HEK293 (cell line): ENCODE measurements around the gene CXCL17.

Experiments used
- EGR2 ChIP-seq: fragments of 450-650 bp; formaldehyde crosslinking; IDR thresholded peaks from 2 replicates; pipeline ENCODE4 v1.5.1; 2016; ENCODE audit warnings: low read depth, missing biosample characterization, missing genetic modification characterization
- FEZF1 ChIP-seq: fragments of 450-650 bp; formaldehyde crosslinking; IDR thresholded peaks from 2 replicates; pipeline ENCODE4 v1.5.1; 2016; ENCODE audit warnings: missing biosample characterization, missing genetic modification characterization
- GLI2 ChIP-seq: fragments of 450-650 bp; formaldehyde crosslinking; IDR thresholded peaks from 2 replicates; pipeline ENCODE4; 2017; ENCODE audit warnings: missing biosample characterization, missing genetic modification characterization, low read depth, borderline replicate concordance
- GLIS2 ChIP-seq: fragments of 450-650 bp; formaldehyde crosslinking; IDR thresholded peaks from 2 replicates; pipeline ENCODE4 v1.5.1; 2016; ENCODE audit warnings: missing biosample characterization, missing genetic modification characterization
- IKZF3 ChIP-seq: fragments of 450-650 bp; IDR thresholded peaks from 2 replicates; pipeline ENCODE4 v1.5.0; 2018; ENCODE audit warnings: missing biosample characterization, mild to moderate bottlenecking, missing genetic modification characterization, moderate library complexity
- KLF16 ChIP-seq: fragments of 450-650 bp; formaldehyde crosslinking; IDR thresholded peaks from 2 replicates; pipeline ENCODE4 v1.5.1; 2017; ENCODE audit warnings: missing biosample characterization, missing genetic modification characterization
- OVOL3 ChIP-seq: fragments of 450-650 bp; formaldehyde crosslinking; IDR thresholded peaks from 2 replicates; pipeline ENCODE4 v1.5.1; 2016; ENCODE audit warnings: missing biosample characterization, missing genetic modification characterization
- SCRT1 ChIP-seq: fragments of 450-650 bp; formaldehyde crosslinking; IDR thresholded peaks from 2 replicates; pipeline ENCODE4 v1.5.1; 2016; ENCODE audit warnings: missing biosample characterization, missing genetic modification characterization, borderline replicate concordance
- ZBTB21 ChIP-seq: fragments of 450-650 bp; formaldehyde crosslinking; IDR thresholded peaks from 2 replicates; pipeline ENCODE4 v1.5.1; 2017; ENCODE audit warnings: missing biosample characterization, missing genetic modification characterization
- ZBTB26 ChIP-seq: fragments of 450-650 bp; formaldehyde crosslinking; optimal IDR thresholded peaks from 2 replicates; pipeline ENCODE3; 2016; ENCODE audit warnings: missing biosample characterization, mild to moderate bottlenecking, missing genetic modification characterization
- ZFHX2 ChIP-seq: fragments of 450-650 bp; formaldehyde crosslinking; conservative IDR thresholded peaks from 2 replicates; pipeline ENCODE4 v1.5.1; 2016; ENCODE audit warnings: missing biosample characterization, missing genetic modification characterization
- ZFP41 ChIP-seq: fragments of 450-650 bp; formaldehyde crosslinking; IDR thresholded peaks from 2 replicates; pipeline ENCODE4 v1.5.1; 2016; ENCODE audit warnings: missing biosample characterization, missing genetic modification characterization, borderline replicate concordance
- ZNF10 ChIP-seq: fragments of 450-650 bp; formaldehyde crosslinking; IDR thresholded peaks from 2 replicates; pipeline ENCODE4 v1.5.1; 2017; ENCODE audit warnings: missing biosample characterization, missing genetic modification characterization
- ZNF121 ChIP-seq: fragments of 450-650 bp; formaldehyde crosslinking; IDR thresholded peaks from 2 replicates; pipeline ENCODE4 v1.5.1; 2016; ENCODE audit warnings: missing biosample characterization, missing genetic modification characterization
- ZNF140 ChIP-seq: fragments of 450-650 bp; formaldehyde crosslinking; IDR thresholded peaks from 2 replicates; pipeline ENCODE4 v1.5.1; 2016; ENCODE audit warnings: missing biosample characterization, missing genetic modification characterization
- ZNF18 ChIP-seq: fragments of 450-650 bp; formaldehyde crosslinking; IDR thresholded peaks from 2 replicates; pipeline ENCODE4 v1.5.1; 2016; ENCODE audit warnings: missing biosample characterization, missing genetic modification characterization
- ZNF223 ChIP-seq: fragments of 450-650 bp; formaldehyde crosslinking; IDR thresholded peaks from 2 replicates; pipeline ENCODE4 v1.5.1; 2016; ENCODE audit warnings: missing biosample characterization, missing genetic modification characterization
- ZNF239 ChIP-seq: fragments of 450-650 bp; formaldehyde crosslinking; IDR thresholded peaks from 2 replicates; pipeline ENCODE4 v1.5.1; 2016; ENCODE audit warnings: missing biosample characterization, missing genetic modification characterization
- ZNF24 ChIP-seq: fragments of 450-650 bp; formaldehyde crosslinking; IDR thresholded peaks from 2 replicates; pipeline ENCODE4 v1.5.1; 2016; ENCODE audit warnings: missing biosample characterization, missing genetic modification characterization
- ZNF248 ChIP-seq: fragments of 450-650 bp; formaldehyde crosslinking; IDR thresholded peaks from 2 replicates; pipeline ENCODE4 v1.5.1; 2017; ENCODE audit warnings: missing biosample characterization, missing genetic modification characterization
- ZNF280D ChIP-seq: fragments of 450-650 bp; formaldehyde crosslinking; IDR thresholded peaks from 2 replicates; pipeline ENCODE4 v1.5.1; 2016; ENCODE audit warnings: missing biosample characterization, missing genetic modification characterization
- ZNF302 ChIP-seq: fragments of 450-650 bp; formaldehyde crosslinking; IDR thresholded peaks from 2 replicates; pipeline ENCODE4 v1.5.1; 2016; ENCODE audit warnings: missing biosample characterization, missing genetic modification characterization, low read depth
- ZNF354C ChIP-seq: fragments of 450-650 bp; formaldehyde crosslinking; IDR thresholded peaks from 2 replicates; pipeline ENCODE4 v1.5.1; 2016; ENCODE audit warnings: missing biosample characterization, missing genetic modification characterization, low read depth, borderline replicate concordance
- ZNF394 ChIP-seq: fragments of 450-650 bp; formaldehyde crosslinking; IDR thresholded peaks from 2 replicates; pipeline ENCODE4 v1.5.1; 2016; ENCODE audit warnings: missing biosample characterization, missing genetic modification characterization, mild to moderate bottlenecking, moderate library complexity, borderline replicate concordance
- ZNF404 ChIP-seq: fragments of 450-650 bp; formaldehyde crosslinking; IDR thresholded peaks from 2 replicates; pipeline ENCODE4 v1.5.1; 2017; ENCODE audit warnings: missing biosample characterization, missing genetic modification characterization
- ZNF423 ChIP-seq: fragments of 450-650 bp; formaldehyde crosslinking; IDR thresholded peaks from 2 replicates; pipeline ENCODE4 v1.5.1; 2016; ENCODE audit warnings: missing biosample characterization, missing genetic modification characterization
- ZNF549 ChIP-seq: fragments of 450-650 bp; IDR thresholded peaks from 2 replicates; pipeline ENCODE4 v1.5.1; 2018; ENCODE audit warnings: missing biosample characterization, missing genetic modification characterization, mild to moderate bottlenecking, inconsistent platforms, moderate library complexity
- ZNF600 ChIP-seq: fragments of 450-650 bp; formaldehyde crosslinking; IDR thresholded peaks from 2 replicates; pipeline ENCODE4 v1.5.1; 2016; ENCODE audit warnings: missing biosample characterization, missing genetic modification characterization
- ZNF777 ChIP-seq: fragments of 450-650 bp; formaldehyde crosslinking; IDR thresholded peaks from 2 replicates; pipeline ENCODE4 v1.5.1; 2017; ENCODE audit warnings: missing biosample characterization, missing genetic modification characterization, borderline replicate concordance
- ZNF843 ChIP-seq: fragments of 450-650 bp; formaldehyde crosslinking; IDR thresholded peaks from 2 replicates; pipeline ENCODE4 v1.5.1; 2016; ENCODE audit warnings: missing biosample characterization, missing genetic modification characterization
- TF ChIP-seq, protein P1 (sequence below): fragments of 450-650 bp; formaldehyde crosslinking; IDR thresholded peaks from 2 replicates; pipeline ENCODE4 v1.5.1; 2016; ENCODE audit warnings: missing biosample characterization, missing genetic modification characterization
- TF ChIP-seq, protein P2 (sequence below): fragments of 450-650 bp; formaldehyde crosslinking; IDR thresholded peaks from 2 replicates; pipeline ENCODE4 v1.5.1; 2016; ENCODE audit warnings: missing biosample characterization, missing genetic modification characterization
- TF ChIP-seq, protein P3 (sequence below): fragments of 450-650 bp; formaldehyde crosslinking; IDR thresholded peaks from 2 replicates; pipeline ENCODE4 v1.5.1; 2017; ENCODE audit warnings: missing biosample characterization, missing genetic modification characterization

Gene CXCL17

GRCh38 chr19:42450314-42450934 lies 7.7 kb upstream of the CXCL17 start (continued):
- TF ChIP-seq ZBTB21 (tag by site-specific recombination) (no peak), ZNF302 (tag by site-specific recombination) (no peak), ZNF121 (no peak), ZNF223 (tag by site-specific recombination) (no peak), ZNF10 (tag by site-specific recombination) (no peak), ZNF140 (tag by site-specific recombination) (no peak), ZNF394 (tag by site-specific recombination) (no peak), ZNF600 (no peak), ZFP41 (tag by site-specific recombination) (no peak), FEZF1 (no peak), ZNF423 (tag by site-specific recombination) (no peak), ZNF18 (no peak), OVOL3 (tag by site-specific recombination) (no peak), ZNF843 (no peak), GLI2 (tag by site-specific recombination) (no peak), GLIS2 (tag by site-specific recombination) (no peak), ZFHX2 (tag by site-specific recombination) (peak; percentile 93), ZNF404 (tag by site-specific recombination) (no peak), KLF16 (tag by site-specific recombination) (no peak), ZBTB26 (tag by site-specific recombination) (no peak), ZNF24 (tag by site-specific recombination) (no peak), IKZF3 (tag by site-specific recombination) (no peak), ZNF549 (tag by site-specific recombination) (no peak), ZNF248 (no peak), SCRT1 (tag by site-specific recombination) (no peak), EGR2 (tag by site-specific recombination) (peak; percentile 92), ZNF777 (tag by site-specific recombination) (no peak), ZNF354C (no peak), ZNF239 (tag by site-specific recombination) (no peak), ZNF280D (tag by site-specific recombination) (no peak)
- TF ChIP-seq, protein P1, sequence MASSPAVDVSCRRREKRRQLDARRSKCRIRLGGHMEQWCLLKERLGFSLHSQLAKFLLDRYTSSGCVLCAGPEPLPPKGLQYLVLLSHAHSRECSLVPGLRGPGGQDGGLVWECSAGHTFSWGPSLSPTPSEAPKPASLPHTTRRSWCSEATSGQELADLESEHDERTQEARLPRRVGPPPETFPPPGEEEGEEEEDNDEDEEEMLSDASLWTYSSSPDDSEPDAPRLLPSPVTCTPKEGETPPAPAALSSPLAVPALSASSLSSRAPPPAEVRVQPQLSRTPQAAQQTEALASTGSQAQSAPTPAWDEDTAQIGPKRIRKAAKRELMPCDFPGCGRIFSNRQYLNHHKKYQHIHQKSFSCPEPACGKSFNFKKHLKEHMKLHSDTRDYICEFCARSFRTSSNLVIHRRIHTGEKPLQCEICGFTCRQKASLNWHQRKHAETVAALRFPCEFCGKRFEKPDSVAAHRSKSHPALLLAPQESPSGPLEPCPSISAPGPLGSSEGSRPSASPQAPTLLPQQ (tag by site-specific recombination), result no peak; the same call in 1 of the 2 replicates
- TF ChIP-seq, protein P2, sequence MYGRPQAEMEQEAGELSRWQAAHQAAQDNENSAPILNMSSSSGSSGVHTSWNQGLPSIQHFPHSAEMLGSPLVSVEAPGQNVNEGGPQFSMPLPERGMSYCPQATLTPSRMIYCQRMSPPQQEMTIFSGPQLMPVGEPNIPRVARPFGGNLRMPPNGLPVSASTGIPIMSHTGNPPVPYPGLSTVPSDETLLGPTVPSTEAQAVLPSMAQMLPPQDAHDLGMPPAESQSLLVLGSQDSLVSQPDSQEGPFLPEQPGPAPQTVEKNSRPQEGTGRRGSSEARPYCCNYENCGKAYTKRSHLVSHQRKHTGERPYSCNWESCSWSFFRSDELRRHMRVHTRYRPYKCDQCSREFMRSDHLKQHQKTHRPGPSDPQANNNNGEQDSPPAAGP (tag by site-specific recombination), result no peak
- TF ChIP-seq, protein P3, sequence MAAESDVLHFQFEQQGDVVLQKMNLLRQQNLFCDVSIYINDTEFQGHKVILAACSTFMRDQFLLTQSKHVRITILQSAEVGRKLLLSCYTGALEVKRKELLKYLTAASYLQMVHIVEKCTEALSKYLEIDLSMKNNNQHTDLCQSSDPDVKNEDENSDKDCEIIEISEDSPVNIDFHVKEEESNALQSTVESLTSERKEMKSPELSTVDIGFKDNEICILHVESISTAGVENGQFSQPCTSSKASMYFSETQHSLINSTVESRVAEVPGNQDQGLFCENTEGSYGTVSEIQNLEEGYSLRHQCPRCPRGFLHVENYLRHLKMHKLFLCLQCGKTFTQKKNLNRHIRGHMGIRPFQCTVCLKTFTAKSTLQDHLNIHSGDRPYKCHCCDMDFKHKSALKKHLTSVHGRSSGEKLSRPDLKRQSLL (tag by site-specific recombination), result no peak
